Progenitor cell of endocrine pancreas (in vitro differentiated cells): ENCODE results near the gene FREM2. TPM values are rescaled to one million over a fixed set of nuclear protein-coding genes. Genes with fewer than 3 reads are reported as not detected.

Source experiments
- DNase-seq: peaks from one replicate; pipeline ENCODE4 v3.0.0; 2021; ENCODE audit warnings: low spot score; ENCODE audit not compliant: unreplicated experiment
- H3K27ac Mint-ChIP-seq: 2 replicates; pipeline ENCODE4 v1.8.0; 2021; ENCODE audit warnings: mild to moderate bottlenecking, moderate library complexity, mixed read lengths
- H3K27me3 Mint-ChIP-seq: 2 replicates; pipeline ENCODE4 v1.8.0; 2021; ENCODE audit warnings: mixed read lengths
- H3K36me3 Mint-ChIP-seq: 2 replicates; pipeline ENCODE4 v1.8.0; 2022; ENCODE audit warnings: mixed read lengths; ENCODE audit not compliant: insufficient read depth
- H3K4me1 Mint-ChIP-seq: 2 replicates; pipeline ENCODE4 v1.8.0; 2021; ENCODE audit warnings: low read depth, mixed read lengths
- H3K4me3 Mint-ChIP-seq: 2 replicates; pipeline ENCODE4 v1.8.0; 2021; ENCODE audit warnings: low read depth, mild to moderate bottlenecking, moderate library complexity, mixed read lengths
- H3K9me3 Mint-ChIP-seq: 2 replicates; pipeline ENCODE4 v1.8.0; 2021; ENCODE audit warnings: low read depth, mixed read lengths
- total RNA-seq: library from RNA; stranded (reverse); gene quantifications from 2 replicates; pipeline ENCODE4 v1.2.1, GENCODE V29; 2021
- TF ChIP-seq, protein P1 (sequence below): fragments of 200-600 bp; sonication (generic); IDR thresholded peaks from one replicate; pipeline ENCODE4 v1.5.0; 2021; ENCODE audit warnings: antibody characterized with exemption, mild to moderate bottlenecking; ENCODE audit not compliant: unreplicated experiment

The FREM2 gene
- total RNA-seq, 1 donor from 2014 or later: 75.3 TPM

- no peak for DNase-seq
- TF ChIP-seq, protein P1, sequence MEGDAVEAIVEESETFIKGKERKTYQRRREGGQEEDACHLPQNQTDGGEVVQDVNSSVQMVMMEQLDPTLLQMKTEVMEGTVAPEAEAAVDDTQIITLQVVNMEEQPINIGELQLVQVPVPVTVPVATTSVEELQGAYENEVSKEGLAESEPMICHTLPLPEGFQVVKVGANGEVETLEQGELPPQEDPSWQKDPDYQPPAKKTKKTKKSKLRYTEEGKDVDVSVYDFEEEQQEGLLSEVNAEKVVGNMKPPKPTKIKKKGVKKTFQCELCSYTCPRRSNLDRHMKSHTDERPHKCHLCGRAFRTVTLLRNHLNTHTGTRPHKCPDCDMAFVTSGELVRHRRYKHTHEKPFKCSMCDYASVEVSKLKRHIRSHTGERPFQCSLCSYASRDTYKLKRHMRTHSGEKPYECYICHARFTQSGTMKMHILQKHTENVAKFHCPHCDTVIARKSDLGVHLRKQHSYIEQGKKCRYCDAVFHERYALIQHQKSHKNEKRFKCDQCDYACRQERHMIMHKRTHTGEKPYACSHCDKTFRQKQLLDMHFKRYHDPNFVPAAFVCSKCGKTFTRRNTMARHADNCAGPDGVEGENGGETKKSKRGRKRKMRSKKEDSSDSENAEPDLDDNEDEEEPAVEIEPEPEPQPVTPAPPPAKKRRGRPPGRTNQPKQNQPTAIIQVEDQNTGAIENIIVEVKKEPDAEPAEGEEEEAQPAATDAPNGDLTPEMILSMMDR: no peak
- H3K4me1 Mint-ChIP-seq: peaks cover 4% of the 10 kb centered on the region
- no peaks in the 10 kb centered on the region for H3K27me3 Mint-ChIP-seq
- H3K27ac Mint-ChIP-seq: no peak overlapping the region
- no peaks in the 10 kb centered on the region for H3K36me3 Mint-ChIP-seq
- H3K9me3 Mint-ChIP-seq: no peaks in the 10 kb centered on the region
- H3K4me3 Mint-ChIP-seq: no peak overlapping the region
These were observed 38.0 kb upstream of the FREM2 start for GRCh38 chr13:38648912-38649311.

GRCh38 chr13:38656699-38657098 lies 30.2 kb upstream of the FREM2 start:
- no peaks in the 10 kb centered on the region for H3K9me3 Mint-ChIP-seq
- H3K4me3 Mint-ChIP-seq: no peak overlapping the region
- H3K27ac Mint-ChIP-seq: no peak overlapping the region

GRCh38 chr13:38657191-38657590 lies 29.7 kb upstream of the FREM2 start:
- Mint-ChIP-seq H3K36me3 (no peaks in the 10 kb centered on the region), H3K27ac (no peak overlapping the region), H3K27me3 (no peaks in the 10 kb centered on the region), H3K9me3 (no peaks in the 10 kb centered on the region), H3K4me3 (no peak overlapping the region), H3K4me1 (peaks cover 20% of the 10 kb centered on the region)
- TF ChIP-seq, protein P1: no peak
- no peak for DNase-seq

More at GRCh38 chr13:38656699-38657098, 30.2 kb upstream of the FREM2 start:
- TF ChIP-seq, protein P1: no peak
- no peak for DNase-seq
- peaks cover 17% of the 10 kb centered on the region for H3K4me1 Mint-ChIP-seq
- H3K36me3 Mint-ChIP-seq: no peaks in the 10 kb centered on the region
- no peaks in the 10 kb centered on the region for H3K27me3 Mint-ChIP-seq

DNA sequence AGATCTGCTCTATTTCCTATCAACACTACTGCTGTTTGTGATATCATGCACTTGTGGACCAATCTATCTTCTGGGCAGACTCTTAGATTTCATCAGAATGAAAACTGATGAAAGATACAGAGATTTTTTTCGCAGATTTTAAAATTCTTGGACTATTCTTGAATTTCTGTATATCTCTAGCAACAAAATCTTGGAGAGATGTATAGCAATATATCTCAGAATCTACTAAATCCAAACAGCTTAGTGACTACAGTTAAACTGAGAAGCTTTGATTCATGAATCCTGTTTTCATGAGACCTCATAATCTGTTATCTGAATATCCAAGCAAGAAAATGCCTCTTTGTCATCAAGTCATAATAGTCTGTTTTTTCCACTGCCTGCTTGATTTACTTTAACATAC lies 28.0 kb upstream of the FREM2 start:
- Mint-ChIP-seq H3K4me1 (peaks cover 24% of the 10 kb centered on the region), H3K36me3 (no peaks in the 10 kb centered on the region), H3K27ac (no peak overlapping the region), H3K27me3 (no peaks in the 10 kb centered on the region), H3K4me3 (no peak overlapping the region), H3K9me3 (no peaks in the 10 kb centered on the region)
- DNase-seq: no peak
- TF ChIP-seq, protein P1: no peak

DNA sequence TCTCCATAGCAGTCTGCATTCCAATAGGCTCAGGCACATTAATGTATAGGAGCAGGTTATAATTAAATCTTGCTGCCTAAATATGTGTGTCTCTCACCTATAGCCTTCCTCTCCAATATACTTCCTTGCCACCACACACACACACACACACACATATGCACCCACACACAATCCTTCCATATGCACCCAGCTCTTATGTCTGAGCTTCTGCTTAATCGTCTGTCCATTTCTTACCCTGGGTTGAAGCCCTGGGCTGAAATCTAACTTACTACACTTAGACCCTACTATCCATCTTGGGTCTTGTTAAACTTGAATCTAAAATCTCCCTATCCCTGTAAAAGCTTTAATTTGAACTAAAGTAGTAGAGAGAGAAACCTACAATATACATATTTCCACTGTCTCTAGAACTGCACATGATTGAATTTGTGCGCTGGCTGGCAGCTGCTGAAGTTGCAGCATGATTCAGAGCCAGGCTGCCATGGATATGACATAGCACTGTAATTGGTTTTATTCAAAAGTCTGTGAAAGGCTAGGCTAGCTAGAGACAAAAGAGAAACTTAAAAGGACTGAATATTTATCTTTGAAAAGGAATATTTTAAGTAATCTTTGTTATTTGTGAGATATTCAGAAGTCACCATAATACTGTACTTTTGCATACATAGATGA lies 25.7 kb upstream of the FREM2 start:
- H3K27ac Mint-ChIP-seq: no peak overlapping the region
- no peaks in the 10 kb centered on the region for H3K27me3 Mint-ChIP-seq

More for the DNA sequence above, 25.7 kb upstream of the FREM2 start:
- TF ChIP-seq, protein P1: no peak
- DNase-seq: no peak
- H3K4me1 Mint-ChIP-seq: peaks cover 24% of the 10 kb centered on the region
- H3K9me3 Mint-ChIP-seq: no peaks in the 10 kb centered on the region
- no peaks in the 10 kb centered on the region for H3K36me3 Mint-ChIP-seq
- H3K4me3 Mint-ChIP-seq: no peak overlapping the region
